22Rv1 (cell line): ENCODE measurements around the gene TMA16.

ENCODE experiments used
- ZFX ChIP-seq: fragments of 450-650 bp; IDR thresholded peaks from 2 replicates; pipeline ENCODE4 v1.6.1; 2017; ENCODE audit warnings: antibody characterized with exemption, borderline replicate concordance
- TF ChIP-seq, protein P1 (sequence below): fragments of 450-650 bp; IDR thresholded peaks from 2 replicates; pipeline ENCODE4 v1.5.1; 2017; ENCODE audit warnings: mild to moderate bottlenecking

DNA sequence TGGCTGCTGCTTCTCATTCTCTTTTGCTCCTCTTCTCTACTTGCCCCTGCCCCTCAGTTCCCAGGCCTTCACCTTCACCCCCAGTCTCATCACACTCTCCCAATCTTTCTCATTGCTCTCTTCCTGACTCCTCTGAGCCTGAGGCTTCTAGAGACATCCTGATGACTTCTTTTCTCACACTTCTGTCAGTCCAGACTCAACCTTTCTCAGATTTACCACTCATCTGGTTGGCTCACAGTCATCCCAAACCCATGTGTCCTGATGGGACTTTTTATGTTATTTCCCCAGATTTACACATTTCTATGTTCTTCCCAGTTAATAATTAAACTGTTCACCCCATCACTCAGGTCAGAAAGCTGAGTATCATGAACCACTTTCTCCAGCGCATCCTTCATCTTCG, 68.0 kb downstream of the TMA16 start:
- TF ChIP-seq, protein P1, sequence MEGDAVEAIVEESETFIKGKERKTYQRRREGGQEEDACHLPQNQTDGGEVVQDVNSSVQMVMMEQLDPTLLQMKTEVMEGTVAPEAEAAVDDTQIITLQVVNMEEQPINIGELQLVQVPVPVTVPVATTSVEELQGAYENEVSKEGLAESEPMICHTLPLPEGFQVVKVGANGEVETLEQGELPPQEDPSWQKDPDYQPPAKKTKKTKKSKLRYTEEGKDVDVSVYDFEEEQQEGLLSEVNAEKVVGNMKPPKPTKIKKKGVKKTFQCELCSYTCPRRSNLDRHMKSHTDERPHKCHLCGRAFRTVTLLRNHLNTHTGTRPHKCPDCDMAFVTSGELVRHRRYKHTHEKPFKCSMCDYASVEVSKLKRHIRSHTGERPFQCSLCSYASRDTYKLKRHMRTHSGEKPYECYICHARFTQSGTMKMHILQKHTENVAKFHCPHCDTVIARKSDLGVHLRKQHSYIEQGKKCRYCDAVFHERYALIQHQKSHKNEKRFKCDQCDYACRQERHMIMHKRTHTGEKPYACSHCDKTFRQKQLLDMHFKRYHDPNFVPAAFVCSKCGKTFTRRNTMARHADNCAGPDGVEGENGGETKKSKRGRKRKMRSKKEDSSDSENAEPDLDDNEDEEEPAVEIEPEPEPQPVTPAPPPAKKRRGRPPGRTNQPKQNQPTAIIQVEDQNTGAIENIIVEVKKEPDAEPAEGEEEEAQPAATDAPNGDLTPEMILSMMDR, result no peak
- no peak for TF ChIP-seq ZFX
